CD4-positive, alpha-beta T cell treated with Interleukin-12 subunit alpha and Interleukin-12 subunit beta, for 1 hour (primary cell): ENCODE results near the gene IL10RB.
"Not testable (repeated sequence)": the region's sequence is repeated elsewhere in the genome, so short reads cannot be mapped to it uniquely, and the experiment has no call there.

Source experiments
- DNase-seq: peaks from one replicate; pipeline ENCODE4 v3.0.0-alpha.2; 2020

Gene IL10RB

DNA sequence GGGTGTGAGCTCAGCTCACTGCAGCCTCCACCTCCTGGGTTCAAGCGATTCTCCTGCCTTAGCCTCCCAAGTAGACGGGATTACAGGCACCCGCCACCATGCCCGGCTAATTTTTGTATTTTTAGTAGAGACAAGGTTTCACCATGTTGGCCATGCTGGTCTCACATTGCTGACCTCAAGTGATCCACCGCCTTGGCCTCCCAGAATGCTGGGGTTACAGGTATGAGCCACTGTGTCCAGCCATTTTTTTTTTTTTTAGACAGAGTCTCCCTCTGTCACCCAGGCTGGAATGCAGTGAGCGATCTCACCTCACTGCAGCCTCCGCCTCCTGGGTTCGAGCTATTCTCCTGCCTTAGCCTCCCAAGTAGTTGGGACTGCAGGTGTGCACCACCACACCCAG is 23.3 kb upstream of the IL10RB start:
- not testable (repeated sequence) for DNase-seq

DNA sequence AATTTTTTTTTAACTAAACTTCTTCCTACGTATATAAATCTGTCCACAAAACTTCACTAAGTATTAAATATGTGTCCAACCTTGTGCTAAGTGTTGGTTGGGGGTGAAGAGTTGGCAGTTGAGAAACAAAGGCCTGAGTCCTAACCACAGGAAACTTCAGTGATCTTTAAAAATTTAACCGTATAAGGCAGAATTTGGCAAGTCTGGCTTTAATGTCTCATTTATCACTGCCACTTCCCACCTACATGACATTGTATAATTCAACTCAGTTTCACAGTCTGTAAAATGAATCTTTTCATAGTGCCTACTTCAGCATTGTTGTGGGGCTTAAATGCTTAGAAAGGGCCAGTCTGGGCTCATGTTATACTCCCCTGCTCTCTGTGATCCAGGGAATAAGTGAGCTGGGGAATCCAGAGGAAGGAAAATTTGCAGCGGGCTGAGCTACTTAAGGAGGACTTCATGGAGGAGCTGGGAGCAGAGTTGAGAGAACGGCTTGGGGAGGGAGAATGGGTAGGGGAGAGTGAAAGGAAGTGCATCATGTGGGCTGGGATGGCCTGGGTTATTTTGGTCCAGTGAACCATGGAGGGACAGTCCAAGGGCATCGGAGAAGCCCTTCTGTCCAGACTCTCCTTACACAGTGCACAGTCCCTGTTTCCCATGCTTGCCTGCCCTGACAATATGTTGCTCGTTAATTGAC is 21.9 kb upstream of the IL10RB start:
- DNase-seq: peak; percentile 39

DNA sequence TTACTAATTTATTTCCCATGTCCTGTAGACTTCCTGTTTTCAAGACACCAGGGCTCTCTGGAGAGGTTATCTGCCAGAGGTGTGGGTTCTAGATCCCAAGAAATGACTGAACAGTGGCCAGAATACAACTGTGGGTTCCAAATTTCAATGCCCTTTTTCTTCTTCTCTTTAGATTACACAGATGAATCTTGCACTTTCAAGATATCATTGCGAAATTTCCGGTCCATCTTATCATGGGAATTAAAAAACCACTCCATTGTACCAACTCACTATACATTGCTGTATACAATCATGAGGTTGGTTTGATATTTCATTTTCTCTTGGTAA is 21.4 kb upstream of the IL10RB start:
- no peak for DNase-seq

DNA sequence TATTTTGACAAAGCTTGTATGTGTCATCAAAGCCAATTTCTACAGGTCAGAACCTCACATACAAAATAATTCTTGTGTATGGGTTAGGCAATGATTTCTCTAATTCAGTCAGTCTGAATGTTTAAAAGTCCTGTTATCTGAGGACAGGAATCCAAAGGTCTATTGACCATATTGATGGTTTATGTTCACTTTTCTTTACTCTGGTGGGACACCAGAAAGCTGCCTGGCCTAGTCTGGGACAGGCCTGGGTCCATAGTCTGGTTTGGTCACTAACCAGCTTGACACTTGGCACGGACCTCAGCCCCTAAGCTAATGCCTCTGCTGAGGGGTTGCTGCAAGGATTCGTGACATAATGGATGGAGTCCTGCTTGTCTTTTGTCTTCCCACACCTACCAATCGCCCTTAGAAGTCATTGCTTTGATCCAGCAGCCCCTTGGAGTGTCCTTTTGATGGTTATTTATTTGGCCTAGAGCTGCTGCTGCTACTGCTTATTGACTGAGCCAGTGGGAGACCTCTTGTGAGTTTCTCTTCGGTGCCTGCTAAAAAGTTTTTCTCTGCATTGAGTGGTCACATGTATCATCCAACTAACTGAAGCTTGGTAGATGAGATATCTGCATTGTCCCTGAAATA is 20.8 kb upstream of the IL10RB start:
- no peak for DNase-seq

DNA sequence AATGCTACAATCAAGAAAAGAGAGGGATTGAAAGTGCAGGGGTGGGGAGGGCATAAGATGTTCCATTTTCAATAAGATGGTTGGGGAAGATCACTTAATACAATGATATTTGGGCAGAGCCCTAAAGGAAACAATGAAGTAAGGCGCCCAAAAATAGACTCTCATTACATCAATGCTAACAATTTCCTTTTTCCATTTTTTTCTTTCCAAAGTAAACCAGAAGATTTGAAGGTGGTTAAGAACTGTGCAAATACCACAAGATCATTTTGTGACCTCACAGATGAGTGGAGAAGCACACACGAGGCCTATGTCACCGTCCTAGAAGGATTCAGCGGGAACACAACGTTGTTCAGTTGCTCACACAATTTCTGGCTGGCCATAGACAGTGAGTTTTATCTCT is 19.7 kb upstream of the IL10RB start:
- no peak for DNase-seq

DNA sequence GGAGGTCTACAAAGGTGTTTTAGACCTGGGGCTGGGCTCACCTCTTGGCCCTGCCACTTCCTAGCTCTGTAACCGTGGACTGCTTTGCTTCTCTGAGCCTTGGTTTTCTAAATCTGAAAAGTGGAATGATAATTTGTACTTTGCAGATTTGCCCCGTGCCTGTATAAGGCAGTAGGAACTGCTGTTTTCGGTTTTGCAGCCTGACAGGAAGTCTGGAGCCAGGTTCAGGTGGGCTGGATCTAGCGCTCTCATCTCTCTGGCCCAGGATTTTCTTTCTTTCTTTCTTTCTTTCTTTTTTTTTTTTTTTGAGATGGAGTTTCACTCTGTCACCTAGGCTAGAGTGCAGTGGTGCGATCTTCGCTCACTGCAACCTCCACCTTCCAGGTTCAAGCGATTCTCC is 19.2 kb upstream of the IL10RB start:
- no peak for DNase-seq

DNA sequence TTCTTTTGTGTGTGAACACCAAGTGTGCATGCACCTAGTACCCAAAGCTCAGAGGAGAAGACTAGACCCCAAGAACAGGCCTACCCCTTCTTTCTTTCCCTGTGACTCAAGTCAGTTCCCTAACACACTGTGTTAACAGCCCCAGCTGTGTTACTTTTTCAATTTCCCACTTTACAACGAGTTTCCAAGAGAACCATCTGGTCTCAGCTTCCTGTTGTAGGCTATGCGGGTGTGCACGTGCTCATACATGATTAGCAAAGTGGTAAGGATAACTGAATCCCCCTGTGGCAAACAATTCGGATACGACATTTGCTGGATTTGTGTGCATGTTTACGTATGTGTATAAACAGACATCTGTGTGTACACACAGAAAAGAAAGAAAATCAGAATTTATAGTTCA is 18.6 kb upstream of the IL10RB start:
- no peak for DNase-seq

DNA sequence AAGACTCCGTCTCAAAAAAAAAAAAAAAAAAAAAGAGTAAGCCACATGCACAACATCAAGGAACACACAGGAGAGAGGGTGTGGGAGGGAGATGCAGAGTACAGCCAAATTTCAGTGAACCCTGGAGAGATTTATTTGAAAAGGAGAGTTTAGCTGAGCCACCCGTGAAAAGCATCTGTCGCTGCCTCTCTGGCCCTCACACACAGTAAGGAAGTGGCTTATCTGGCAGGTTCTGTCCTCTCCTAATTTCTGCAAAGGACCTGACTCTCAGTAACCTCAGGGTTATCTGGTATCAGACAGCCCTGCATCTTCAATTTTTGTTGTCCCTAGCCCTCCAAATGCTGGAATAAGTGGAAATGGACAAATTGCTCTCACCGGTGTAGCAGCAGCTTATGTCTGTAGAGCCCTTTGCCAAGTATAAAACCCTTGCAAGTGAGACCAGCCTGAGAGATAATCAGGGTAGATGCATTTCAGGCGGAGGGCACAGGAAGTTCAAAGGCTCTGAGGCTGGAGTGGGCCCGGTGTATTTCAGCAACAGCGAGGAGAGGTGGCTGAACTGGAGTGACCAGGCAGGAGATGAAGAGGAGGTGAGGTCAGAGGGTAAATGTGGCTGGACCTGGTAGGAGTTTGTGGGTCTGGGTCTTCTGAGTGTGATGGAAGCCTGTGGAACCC is 16.7 kb upstream of the IL10RB start:
- no peak for DNase-seq

DNA sequence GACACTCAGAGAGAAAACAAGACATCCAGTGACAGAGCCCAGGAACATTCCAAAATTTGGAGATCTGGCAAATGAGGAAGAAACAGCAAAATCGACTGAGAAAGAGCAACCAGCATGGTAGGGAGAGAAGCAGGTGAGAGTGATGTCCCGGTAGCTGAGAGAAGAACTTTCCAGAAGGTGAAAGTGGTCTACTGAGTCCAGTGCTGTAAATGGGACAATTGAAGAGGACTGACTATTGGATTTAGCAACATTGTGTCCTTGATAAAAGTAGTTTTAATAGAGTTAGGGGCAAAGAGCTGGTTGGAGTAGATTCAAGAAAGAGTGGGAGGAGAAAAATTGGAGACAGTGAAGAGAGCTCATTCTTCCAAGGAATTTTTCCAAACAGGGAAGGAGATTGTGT is 15.0 kb upstream of the IL10RB start:
- DNase-seq: no peak

DNA sequence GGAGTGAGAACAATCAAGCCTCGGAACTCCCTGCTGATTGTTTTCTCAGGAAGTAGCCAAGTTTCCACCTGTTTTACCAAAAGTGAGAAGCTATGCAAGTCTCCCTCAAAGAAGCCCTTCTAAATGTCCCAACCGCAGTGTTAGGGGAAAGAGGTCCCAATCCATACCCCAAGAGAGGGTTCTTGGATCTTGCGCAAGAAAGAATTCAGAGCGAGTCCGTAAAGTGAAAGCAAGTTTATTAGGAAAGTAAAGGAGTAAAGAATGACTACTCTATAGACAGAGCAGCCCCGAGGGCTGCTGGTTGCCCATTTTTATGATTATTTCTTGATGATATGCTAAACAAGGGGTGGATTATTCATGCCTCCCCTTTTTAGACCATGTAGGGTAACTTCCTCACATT is 12.8 kb upstream of the IL10RB start:
- DNase-seq: not testable (repeated sequence)

DNA sequence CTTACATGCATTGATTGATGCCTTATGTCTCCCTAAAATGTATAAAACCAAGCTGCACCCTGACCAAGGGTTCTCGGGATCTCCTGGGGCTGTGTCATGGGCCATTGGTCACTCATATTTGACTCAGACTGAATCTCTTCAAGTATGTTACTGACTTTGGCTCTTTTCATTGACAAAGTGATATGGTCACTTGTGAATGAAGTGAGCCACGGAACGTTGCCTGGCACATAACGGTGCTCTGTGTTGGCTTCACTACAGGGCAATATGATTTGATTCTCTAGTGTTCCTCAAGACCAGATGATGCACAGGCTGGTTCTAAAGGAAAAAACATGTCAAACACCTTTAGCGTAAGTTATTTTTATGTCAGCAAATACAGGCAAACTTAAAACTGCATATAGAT is 11.4 kb upstream of the IL10RB start:
- no peak for DNase-seq

DNA sequence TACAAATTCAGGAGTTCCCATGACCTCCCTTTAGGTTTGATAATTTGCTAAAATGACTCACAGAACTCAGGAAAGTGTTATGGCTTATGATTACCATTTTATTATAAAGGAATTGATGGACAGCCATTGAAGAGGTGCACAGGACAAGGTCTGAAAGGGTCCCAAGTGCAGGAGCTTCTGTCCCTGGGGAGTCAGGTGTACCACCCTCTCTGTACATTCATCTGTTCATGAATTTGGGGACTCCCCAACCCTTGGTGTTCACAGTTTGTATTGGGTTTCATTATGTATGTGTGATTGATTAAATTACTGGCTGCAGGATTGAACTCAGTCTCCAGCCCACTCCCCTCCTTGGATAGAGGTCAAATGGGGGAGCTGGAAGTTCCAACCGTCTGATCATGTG is 10.8 kb upstream of the IL10RB start:
- DNase-seq: no peak

DNA sequence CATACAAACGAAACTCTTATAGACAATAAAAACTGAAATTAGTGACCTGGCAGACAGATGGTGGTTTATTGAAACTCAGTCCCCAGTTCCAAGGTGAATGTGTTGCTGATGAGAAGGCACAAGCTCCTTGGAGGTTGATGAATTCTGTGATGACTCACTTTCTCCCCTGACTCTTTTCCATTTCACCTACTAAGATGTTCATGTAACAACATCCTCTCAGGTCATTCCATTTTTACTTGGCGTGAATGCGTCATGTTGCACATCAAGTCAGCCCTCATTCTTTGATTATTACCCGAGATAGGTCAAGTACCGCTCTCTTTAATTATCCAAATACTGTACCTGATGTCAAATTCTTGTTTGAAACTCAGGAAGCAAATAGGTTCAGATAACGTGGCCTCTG is 10.1 kb upstream of the IL10RB start:
- no peak for DNase-seq

DNA sequence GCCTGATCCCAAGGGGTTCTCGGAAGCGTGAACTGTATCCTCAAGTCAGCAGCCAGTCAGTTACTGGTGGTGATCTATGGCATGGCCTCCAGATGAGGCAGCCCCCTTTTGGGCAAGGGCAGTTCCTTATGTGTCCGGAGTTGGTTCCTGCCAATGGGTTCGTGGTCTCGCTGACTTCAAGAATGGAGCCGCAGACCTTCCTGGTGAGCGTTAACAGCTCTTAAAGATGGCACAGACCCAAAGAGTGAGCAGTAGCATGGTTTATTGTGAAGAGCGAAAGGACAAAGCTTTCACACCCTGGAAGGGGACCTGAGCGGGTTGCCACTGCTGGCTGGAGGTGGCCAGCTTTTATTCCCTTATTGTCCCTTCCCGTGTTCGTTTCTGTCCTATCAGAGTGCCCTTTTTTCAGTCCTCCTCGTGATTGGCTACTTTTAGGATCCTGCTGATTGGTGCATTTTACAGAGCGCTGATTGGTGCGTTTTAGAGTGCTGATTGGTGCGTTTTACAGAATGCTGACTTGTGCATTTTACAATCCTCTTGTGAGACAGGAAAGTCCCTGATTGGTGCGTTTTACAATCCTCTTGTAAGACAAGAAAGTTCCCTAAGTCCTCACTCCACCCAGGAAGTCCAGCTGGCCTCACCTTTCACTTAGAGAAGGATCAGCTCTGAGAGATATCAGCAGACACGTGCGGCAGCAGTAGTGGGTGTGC is 8.9 kb upstream of the IL10RB start:
- DNase-seq: no peak

DNA sequence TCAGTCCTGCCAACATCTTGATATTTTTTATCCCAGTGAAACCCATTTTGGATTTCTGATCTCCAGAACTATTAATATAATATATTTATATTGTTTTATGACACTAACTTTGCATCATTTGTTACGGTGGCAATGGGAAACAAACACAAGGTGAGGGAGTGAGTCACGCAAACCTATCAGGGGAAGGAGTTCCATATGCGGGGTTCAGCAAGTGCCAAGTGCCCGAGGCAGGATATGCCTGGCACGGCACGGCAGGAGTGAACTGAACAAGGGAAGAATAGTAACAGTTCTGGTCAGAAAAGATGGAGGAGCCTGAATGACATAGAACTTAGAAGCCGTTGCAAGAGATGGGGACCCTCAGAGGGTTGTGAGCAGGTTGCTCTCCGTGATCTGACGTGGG is 7.7 kb upstream of the IL10RB start:
- no peak for DNase-seq

DNA sequence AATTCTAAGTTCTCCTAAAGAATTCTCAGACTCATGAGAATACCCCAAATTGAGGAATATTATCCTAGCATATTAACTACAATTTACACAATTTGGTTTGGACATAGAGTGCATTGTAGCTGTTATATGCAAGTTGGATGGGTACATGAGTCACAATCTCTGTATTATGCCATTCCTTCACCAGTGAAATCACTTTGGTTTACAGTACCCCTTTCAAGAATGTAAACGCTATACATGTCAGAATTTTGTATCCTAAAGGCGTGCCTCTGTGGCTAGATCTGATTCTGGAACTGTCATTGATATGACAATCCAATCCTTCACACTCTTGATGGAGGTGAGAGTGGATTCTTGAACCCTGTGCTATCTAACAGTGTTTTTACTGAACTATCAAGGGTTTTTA is 6.7 kb upstream of the IL10RB start:
- no peak for DNase-seq

DNA sequence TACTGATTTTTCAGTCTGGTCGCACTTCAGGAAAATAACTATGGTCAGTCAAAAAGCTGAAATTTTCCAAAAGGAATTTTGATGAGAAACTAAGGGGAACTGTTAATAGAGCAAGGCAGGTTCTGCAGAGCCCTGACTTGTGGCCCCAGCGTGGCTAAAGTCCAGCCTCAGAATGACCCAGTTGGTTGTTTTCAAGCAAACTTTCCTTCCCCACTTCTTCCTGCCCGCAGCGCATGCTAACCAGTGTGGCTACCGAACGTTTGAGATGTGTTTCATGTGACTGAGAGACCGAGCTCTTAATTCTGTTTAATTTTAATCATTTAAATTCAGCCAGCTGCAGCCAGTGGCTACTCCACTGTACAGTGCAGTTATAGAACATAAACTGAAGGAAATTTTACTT is 6.2 kb upstream of the IL10RB start:
- DNase-seq: no peak

DNA sequence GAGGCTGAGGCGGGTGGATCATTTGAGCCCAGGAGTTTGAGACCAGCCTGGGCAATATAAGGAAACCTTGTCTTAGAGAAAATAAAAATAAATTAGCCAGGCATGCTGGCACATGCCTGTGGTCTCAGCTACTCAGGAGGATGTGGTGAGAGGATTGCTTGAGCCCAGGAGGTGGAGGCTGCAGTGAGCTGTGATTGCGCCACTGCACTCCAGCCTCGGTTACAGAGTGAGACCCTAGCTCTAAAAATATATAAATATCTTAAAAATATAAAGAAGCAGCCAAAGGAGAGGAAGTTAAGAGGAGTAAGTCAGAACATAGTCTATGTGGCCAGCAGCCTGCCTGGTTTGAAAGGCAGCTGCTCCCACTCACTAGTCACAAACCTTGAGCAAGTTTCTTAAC is 4.5 kb upstream of the IL10RB start:
- no peak for DNase-seq

DNA sequence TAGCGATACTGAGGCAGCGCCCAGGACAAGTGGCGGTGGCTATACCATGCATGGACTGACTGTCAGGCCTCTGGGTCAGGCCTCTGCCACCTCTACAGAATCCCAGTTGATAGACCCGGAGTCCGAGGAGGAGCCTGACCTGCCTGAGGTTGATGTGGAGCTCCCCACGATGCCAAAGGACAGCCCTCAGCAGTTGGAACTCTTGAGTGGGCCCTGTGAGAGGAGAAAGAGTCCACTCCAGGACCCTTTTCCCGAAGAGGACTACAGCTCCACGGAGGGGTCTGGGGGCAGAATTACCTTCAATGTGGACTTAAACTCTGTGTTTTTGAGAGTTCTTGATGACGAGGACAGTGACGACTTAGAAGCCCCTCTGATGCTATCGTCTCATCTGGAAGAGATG is 3.2 kb upstream of the IL10RB start:
- DNase-seq: no peak

DNA sequence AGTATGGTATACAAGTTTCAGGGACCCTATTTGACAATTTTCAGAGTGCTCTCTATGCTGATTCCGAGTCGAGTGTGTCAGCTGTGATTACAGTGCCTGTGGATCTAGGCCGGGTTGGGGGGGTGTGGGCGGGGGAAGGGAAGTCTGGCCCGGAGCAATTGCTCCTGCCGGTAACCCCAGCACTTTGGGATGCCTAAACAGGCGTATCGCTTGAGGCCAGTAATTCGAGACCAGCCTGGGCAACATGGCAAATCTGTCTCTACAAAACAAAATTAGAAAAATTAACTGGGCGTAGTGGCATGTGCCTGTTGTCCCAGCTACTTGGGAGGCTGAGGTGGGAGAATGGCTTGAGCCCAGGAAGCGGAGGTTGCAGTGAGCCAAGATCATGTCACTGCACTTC is 1.6 kb upstream of the IL10RB start:
- no peak for DNase-seq

DNA sequence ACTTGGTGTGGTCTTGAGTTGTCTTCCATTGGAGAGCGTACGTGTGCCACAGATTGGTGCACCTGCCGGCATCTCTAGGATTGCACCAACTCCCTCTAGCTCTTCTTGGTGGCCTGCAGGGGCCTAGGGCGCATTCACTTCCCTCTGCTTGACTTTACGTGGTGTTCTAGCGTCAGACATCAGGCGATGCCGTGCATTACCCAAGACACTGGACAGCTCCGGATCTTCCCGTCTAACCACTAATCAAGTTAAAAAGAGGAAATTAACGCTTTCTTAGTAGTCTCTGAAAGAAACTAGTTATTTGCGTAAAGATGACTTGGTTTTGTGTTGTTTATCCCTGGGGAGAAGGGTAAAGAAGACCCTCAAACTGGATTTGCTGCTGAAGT is 510 bp upstream of the IL10RB start:
- DNase-seq: peak; percentile 50

DNA sequence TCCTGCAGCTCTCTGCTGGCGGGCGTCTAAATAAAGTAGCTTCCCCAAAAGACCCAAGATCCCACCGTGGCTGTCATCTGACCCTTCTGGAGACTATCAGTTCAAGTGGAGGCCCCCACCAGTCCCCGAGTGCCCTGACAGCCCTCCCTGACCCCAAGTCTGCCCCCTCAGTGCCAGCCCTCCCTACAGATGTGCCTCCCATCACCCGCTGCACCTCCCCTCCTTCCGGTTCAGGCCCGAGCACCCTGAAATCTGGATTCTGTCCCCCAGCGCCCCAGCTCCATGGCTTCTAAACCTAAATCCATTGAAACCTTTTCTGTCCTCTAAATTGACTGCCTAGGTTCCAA is 595 bp downstream of the IL10RB start:
- DNase-seq: peak; percentile 45

DNA sequence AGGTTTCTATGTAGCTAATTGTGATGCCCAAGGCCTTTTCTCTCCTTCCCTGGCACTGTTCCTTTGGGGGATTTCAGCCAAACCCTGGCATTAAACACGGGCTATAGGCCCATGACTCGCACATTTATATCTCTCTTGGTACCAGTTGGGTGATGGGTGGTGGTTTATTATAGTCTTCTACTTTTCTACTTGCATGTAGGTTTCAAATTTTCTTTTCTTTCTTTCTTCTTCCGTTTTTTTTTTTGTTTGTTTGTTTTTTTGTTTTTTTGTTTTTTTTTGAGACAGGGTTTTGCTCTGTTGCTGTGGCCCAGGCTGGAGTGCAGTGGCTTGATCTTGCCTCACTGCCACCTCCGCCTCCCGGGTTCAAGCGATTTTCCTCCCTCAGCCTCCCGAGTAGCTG is 1.1 kb downstream of the IL10RB start:
- no peak for DNase-seq

DNA sequence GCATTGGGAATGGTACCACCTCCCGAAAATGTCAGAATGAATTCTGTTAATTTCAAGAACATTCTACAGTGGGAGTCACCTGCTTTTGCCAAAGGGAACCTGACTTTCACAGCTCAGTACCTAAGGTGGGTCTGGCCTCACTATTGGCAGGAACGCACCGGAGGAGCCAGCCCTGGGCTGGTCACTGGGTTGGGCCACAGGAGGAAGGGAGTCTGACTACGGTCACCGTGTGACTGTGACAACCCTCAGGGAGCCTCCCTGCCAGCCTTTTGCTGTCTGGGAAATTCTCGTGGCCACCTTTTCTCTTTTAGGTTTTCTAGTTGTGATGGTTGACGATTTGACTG is 2.2 kb downstream of the IL10RB start:
- DNase-seq: no peak
